Left kidney (tissue), 2 donors: ENCODE results near the gene CCDC6. TPM values are rescaled to one million over a fixed set of nuclear protein-coding genes. Genes with fewer than 3 reads are reported as not detected.
"Not testable (repeated sequence)": the region's sequence is repeated elsewhere in the genome, so short reads cannot be mapped to it uniquely, and the experiment has no call there.

ENCODE experiments used
- DNase-seq: peaks from one replicate; pipeline ENCODE4 v3.0.0-alpha.2; 2013
- polyA plus RNA-seq: library from polyadenylated mRNA; unstranded; fragments of 120-200 nt; gene quantifications from one replicate; pipeline ENCODE4 v1.2.1, GENCODE V29; 2013; ENCODE audit not compliant: insufficient read length

The CCDC6 gene
- polyA plus RNA-seq, 1 donor, result 48.2 TPM

DNA sequence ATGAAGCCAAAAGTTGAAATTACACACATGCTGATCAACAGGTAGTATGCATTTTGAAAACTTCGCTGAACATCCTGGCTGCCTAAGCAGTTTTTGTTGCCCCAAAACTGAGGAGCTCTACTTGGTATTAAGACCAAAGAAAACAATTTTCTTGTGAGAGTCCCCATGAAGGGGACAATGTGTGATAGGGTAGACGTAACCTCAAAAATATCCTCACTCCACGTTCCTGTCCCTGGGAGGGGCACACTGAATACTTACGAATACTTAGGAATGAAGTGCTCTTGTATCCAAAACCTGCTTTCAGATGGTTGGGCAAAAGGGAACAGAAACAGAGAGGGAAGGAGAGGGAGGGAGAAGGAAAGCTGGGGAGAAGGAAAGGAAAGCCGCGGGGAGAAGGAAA is 24.7 kb downstream of the CCDC6 start:
- no peak for DNase-seq

- DNase-seq, result no peak
These were observed 25.3 kb downstream of the CCDC6 start for GRCh38 chr10:59880971-59881510.

- DNase-seq, result no peak
These were observed 26.2 kb downstream of the CCDC6 start for GRCh38 chr10:59880019-59880717.

DNA sequence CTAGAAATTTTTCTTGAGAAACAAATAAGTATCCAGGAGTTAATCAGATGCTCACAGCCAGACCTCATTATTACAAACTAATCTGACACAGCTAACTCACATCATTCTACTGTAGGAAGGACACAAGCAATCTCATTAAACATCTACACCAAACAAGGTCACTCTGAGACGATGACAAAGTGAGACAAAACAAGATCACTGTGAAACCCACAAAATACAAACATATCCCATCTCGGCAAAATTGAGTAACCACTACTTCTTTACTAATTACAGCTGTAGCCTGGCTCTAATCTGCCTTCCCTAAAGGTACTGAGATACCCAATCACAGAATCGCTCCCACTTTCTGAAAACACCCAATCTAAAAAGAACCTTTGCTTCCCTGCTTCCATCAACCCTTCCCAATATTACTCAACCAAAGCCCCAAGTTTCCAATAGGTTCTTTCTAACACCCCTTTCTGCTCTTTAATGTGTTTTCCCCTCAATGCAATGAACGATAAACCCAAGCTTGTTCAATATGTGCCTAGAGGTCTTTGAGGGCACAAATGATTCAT is 26.9 kb downstream of the CCDC6 start:
- DNase-seq, result no peak

DNA sequence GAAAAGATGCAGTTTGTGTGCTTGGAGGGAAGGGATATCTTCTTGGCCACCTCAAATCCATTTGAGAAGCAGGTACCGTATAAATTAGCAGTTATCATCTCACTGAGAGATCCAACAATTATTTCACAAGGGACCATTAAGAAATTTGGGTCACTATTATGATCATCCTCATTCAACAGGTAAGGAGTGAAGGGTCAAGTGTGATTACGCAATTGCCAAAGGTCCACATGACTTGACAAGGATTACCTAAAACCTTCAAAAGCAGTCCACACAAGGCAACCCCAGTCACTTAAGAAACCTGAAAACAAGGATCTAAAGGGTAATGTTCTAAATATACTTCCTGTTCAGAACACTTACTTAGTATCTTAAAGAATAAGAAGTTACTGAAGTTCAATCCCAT is 27.4 kb downstream of the CCDC6 start:
- DNase-seq, result no peak

- DNase-seq, result no peak
These were observed 28.1 kb downstream of the CCDC6 start for GRCh38 chr10:59878289-59878688.

GRCh38 chr10:59877191-59877671 is 29.1 kb downstream of the CCDC6 start:
- DNase-seq, result no peak

- DNase-seq, result no peak
These were observed 29.7 kb downstream of the CCDC6 start for GRCh38 chr10:59876695-59877094.

DNA sequence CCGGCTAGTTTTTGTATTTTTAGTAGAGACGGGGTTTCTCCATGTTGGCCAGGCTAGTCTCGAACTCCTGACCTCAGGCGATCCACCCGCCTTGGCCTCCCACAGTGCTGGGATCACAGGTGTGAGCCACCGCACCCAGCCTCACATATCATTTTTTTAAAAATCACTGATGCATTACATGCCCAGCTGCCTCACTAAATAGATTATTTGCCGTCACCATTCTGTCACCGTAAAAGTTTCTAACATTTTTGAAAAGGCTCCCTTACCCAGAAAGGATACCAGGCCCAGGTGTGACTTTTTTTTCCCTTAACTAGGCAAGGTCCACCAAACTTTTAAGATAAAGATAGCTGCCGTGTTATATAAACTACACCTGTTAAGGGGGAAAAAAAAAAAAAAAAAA is 30.1 kb downstream of the CCDC6 start:
- DNase-seq, result not testable (repeated sequence)

DNA sequence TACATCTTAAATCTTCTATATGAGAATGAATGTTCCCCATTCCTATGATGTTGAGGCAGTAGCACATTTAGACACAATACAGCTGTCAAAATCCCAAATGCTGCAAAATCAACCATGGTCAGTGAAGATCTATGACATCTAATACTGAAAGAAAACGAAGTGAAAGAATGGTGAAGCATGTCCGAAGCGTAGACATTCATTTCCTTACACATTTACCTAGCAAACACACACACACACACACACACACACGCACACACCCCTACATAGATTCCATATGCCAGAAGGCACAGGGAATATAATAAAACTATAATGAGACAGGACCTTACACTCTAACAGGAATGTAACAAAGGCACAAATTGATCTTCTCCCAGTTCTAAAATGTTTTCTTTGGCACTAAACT is 32.5 kb downstream of the CCDC6 start:
- no peak for DNase-seq

GRCh38 chr10:59872892-59873463 is 33.4 kb downstream of the CCDC6 start:
- DNase-seq, result no peak

DNA sequence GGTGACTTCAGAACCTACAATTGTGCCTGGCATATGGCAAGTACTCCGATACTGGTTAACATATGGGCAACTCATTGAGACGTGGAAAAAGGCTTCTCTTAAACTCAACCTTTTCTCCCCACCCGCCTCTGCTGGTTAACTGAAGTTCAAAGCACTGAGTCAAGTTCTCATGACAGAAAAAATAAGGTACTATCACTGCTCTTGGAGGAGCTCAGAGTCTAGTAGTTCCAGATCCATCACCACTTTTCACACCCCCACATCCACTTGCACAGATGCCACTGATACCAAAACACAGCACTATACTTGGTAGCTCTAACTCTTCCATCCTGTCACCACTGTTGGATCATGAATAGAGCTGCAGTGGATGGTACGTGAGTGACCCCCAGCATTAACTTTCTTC is 36.2 kb downstream of the CCDC6 start:
- DNase-seq, result no peak

GRCh38 chr10:59869594-59869940 is 36.8 kb downstream of the CCDC6 start:
- DNase-seq, result no peak

DNA sequence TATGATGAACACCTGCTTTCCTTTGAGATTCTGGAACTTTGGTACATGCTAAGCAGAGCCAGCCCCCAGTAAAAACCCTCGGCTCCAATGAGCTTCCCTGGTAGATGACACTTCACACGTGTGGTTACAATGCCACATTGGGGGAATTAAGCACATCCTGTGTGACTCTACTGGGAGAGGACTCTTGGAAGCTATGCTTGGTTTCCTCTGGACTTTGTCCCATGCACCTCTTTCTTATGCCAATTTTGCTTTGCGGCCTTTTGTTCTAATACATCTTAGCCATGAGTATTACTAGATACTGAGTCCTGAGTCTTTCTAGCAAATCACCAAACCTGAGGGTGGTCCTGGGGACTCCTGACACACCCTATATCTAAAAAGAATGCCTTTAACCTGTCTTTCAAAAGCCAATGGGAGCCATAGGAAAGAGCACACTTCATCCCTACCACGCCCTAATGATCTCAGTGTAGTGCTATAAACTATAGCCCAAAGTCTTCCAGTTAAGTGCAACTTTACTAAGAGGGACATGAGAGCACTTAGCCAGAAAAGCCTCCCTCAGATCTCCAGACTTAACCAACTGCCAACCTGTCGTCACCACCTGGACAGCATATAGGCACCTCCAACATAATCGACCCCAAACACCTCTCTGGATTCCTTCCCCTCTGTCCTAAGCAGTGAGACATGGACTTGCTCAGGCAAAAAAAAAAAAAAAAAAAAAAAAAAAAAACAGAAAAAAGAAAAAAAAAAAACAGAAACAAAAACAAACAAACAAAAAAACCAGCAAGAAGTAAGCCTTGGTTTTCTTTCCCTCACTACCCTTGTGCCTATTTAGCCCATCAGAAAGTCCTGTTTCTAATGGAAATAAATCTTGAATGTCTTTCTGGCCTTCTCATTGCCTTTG is 37.4 kb downstream of the CCDC6 start:
- no peak for DNase-seq

- no peak for DNase-seq
These were observed 38.8 kb downstream of the CCDC6 start for GRCh38 chr10:59867590-59867989.

DNA sequence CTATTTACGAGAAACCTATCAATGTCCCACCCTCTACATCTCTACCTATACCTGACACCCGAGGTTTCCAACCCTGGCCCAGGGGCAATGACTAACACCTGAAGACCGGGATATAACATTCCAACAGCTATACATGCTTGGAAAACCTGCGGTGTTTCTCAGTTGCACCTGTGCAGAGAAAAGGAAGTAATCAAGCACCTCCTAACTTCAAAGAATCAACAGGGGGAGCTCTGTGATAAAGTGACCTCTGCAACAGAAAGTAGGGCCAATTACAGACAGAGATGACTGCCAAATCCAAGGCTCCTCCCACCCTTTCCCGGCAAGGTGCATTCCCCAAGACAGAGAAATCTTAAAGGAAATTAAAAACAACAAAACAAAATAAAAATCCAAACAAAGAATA is 41.3 kb downstream of the CCDC6 start:
- DNase-seq, result no peak

DNA sequence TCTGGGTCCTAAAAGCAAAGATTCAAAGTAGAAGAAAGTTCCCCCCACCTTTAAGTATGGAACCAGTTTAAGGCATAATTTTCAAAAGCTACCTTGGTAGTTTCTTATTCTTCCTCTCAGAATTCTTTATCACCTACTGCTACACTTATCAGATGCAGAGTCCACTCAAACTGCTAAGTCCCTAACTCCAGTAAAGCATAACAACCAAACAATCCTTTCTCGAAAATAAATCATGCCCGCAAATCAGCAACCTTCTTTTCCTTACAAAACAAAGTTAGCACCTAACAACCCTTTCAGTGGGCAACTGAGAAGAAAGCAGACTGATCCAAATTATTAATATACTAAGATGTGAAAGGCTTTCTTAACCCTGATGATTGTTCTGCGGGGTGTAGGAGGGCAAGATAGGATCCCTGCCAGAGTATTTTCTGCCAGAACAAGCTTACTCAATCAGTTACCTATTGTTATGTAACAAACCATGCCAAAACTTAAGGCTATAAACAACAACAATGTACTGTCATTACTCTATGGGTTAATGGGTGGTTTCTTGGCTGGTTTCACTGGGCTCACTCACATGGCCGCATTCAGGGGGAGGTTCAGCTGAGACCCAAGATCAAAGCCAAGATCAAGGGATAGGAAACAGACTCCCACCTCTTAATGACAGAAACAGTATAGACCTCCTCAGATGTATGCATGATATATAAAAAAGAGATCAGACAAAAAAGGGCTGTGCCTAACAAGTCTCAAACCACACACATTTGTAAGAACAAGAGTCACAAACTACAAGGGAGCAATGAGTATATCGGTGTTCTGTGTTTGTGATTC is 42.0 kb downstream of the CCDC6 start:
- no peak for DNase-seq

DNA sequence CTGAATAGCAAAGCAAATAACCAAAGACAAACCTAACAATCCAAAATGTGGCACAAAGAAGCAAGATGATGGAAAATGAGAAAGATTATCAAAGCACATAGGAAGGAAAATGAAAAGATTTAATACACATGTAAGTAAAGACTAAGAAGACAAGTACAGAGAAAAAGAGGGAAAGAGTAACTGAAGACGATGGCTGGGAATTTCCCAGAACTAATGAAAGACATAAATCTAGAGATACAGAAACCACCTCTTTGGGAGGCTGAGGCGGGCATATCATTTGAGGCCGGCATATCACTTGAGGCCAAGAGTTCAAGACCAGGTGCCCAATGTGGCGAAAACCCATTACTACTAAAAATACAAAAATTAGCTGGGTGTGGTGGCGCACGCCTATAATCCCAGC is 46.8 kb downstream of the CCDC6 start:
- DNase-seq, result no peak

GRCh38 chr10:59857921-59858320 is 48.4 kb downstream of the CCDC6 start:
- no peak for DNase-seq

GRCh38 chr10:59857049-59857448 is 49.3 kb downstream of the CCDC6 start:
- DNase-seq, result no peak

- no peak for DNase-seq
These were observed 50.3 kb downstream of the CCDC6 start for GRCh38 chr10:59856104-59856503.

- DNase-seq, result no peak
These were observed 51.8 kb downstream of the CCDC6 start for GRCh38 chr10:59854571-59854970.
